ENCODE measurements around the gene SMG5. TPM values are rescaled to one million over a fixed set of nuclear protein-coding genes. Genes with fewer than 3 reads are reported as not detected.
"Not testable (repeated sequence)": the region's sequence is repeated elsewhere in the genome, so short reads cannot be mapped to it uniquely, and the experiment has no call there.

SMG5 gene, protein sequence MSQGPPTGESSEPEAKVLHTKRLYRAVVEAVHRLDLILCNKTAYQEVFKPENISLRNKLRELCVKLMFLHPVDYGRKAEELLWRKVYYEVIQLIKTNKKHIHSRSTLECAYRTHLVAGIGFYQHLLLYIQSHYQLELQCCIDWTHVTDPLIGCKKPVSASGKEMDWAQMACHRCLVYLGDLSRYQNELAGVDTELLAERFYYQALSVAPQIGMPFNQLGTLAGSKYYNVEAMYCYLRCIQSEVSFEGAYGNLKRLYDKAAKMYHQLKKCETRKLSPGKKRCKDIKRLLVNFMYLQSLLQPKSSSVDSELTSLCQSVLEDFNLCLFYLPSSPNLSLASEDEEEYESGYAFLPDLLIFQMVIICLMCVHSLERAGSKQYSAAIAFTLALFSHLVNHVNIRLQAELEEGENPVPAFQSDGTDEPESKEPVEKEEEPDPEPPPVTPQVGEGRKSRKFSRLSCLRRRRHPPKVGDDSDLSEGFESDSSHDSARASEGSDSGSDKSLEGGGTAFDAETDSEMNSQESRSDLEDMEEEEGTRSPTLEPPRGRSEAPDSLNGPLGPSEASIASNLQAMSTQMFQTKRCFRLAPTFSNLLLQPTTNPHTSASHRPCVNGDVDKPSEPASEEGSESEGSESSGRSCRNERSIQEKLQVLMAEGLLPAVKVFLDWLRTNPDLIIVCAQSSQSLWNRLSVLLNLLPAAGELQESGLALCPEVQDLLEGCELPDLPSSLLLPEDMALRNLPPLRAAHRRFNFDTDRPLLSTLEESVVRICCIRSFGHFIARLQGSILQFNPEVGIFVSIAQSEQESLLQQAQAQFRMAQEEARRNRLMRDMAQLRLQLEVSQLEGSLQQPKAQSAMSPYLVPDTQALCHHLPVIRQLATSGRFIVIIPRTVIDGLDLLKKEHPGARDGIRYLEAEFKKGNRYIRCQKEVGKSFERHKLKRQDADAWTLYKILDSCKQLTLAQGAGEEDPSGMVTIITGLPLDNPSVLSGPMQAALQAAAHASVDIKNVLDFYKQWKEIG
- 91.6 TPM for total RNA-seq
- long read RNA-seq, full-length matches to known transcripts = 54 of 106 reads
- long read RNA-seq, partial matches to known transcripts = 35 of 106 reads
- long read RNA-seq, other reads (novel, unspliced or antisense) = 17 of 106 reads

DNA sequence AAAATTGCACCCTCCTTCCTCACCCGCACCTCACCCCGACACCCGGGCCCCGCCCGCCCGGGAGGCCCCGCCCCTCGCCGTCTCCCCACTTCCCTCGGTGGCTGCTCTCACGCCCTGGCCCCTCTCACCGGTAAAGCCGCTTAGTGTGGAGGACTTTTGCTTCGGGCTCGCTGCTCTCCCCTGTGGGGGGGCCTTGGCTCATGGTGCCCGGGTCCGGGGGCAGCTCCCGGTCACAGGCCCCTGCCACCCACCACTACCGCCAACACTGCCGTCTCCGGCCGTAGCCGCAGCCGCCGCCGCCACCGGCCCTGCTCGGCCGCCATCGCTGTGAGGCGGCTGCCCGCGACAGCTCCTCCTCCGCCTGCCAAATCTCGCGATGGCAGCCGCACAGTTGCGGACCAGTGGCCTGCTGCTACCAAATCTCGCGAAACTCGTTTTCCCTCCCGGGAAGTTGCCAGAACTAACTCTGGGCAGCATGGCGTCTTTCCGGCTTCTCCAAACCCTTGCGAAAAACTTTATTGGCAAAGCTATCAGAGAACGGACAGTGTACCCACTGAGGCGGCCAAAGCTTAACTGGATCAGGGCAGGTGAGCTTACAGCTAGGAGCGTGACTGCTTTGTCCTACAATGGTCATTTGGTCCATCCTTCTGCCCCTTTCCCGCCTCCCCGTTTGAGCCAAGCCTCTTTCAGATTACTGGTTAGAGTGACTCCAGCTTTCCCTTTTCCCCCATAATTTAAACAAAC lies at the start of gene SMG5:
Gene SMG5, minus strand, starts transcription at position 347 of the 744 bp plus-strand sequence. Its CDS starts 145 bp downstream, at position 202.
- ATAC-seq (peak; percentile 94), DNase-seq (ENCODE audit: missing footprints) (peak; percentile 98)
- intact Hi-C loops (cut with DNase I) = loop anchor here (5.0 kb wide), 1 partner anchor 55 kb away; the partner anchor contains the start of genes CCT3 and TSACC

DNA sequence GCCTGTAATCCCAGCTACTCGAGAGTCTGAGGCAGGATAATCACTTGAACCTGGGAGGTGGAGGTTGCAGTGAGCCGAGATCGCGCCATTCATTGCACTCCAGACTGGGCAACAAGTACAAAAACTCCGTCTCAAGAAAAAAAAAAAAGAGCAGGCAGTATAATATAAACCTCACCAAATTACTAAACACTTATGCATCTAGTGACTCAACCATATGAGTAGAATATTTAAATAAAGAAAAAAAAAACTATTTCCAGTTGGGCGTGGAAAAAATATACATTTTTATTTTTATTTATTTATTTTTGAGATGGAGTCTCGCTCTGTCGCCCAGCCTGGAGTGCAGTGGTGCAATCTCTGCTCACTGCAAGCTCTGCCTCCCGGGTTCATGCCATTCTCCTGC lies 40.6 kb upstream of the SMG5 start:
- not testable (repeated sequence) for ATAC-seq; DNase-seq (ENCODE audit: missing footprints)
- intact Hi-C loops (cut with DNase I) = loop anchor here (10.0 kb wide), 1 partner anchor 188 kb away; no protein-coding TSS in a partner anchor

DNA sequence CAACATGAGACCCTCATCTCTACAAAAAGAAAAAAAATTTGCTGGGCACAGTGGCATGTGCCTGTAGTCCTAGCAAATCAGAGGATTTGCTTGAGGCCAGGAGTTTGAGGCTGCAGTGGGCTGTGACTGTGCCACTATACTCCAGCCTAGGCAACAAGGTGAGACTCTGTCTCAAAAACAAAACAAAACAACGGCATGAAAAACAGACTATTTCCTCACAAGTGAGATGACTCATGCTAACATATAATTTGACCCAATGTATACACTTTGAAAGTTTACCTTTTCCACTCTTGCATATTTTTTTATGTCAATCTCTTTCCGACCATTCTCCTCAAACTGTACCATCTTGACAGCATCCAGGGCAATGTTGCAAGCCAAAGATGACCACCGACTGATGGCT lies 37.9 kb upstream of the SMG5 start:
- no peak for DNase-seq (ENCODE audit: missing footprints)
- no peak for ATAC-seq
- intact Hi-C loops (cut with DNase I) = loop anchor here (10.0 kb wide), 1 partner anchor 186 kb away; no protein-coding TSS in a partner anchor

DNA sequence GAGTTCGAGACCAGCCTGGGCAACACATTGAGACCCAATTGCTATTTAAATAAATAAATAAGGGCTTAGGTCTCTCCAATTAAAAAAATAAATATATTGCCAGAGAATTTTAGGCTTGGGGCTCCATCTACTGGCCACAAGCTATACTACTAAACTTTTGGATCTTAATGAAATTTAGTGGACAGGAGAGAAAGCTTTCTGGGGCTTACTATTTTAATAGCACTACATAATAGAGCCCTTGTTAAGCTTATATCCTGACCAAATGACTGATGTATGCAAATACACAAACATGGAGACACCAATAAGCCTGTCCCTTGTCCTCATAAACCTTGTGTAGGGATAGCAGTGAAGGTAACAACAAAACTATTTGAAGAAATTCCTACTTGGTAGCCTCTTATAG lies 37.0 kb upstream of the SMG5 start:
- DNase-seq (ENCODE audit: missing footprints) (no peak), ATAC-seq (no peak)
- intact Hi-C loops (cut with DNase I) = loop anchor here (10.0 kb wide), 1 partner anchor 185 kb away; no protein-coding TSS in a partner anchor

DNA sequence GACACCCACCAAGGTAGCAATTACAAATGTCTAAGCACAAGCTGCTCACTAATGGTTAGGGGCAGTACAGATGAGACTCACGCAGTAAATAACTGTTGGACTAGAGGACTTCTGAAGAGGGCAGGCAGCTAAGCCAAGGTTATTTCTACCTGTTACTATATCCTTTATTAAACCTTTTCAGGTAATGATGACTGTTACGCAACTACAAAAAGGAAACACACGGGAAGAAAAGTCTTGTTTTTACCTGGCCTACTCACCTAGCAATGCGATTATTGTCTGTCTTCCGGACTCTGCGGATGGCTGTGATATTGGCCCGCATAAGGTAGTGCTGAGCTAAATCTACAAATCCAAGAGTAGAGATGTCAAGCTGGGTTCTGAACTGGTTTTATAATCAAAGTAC lies 34.3 kb upstream of the SMG5 start:
- intact Hi-C loops (cut with DNase I) = no loop called here
- DNase-seq (ENCODE audit: missing footprints) = no peak
- no peak for ATAC-seq

DNA sequence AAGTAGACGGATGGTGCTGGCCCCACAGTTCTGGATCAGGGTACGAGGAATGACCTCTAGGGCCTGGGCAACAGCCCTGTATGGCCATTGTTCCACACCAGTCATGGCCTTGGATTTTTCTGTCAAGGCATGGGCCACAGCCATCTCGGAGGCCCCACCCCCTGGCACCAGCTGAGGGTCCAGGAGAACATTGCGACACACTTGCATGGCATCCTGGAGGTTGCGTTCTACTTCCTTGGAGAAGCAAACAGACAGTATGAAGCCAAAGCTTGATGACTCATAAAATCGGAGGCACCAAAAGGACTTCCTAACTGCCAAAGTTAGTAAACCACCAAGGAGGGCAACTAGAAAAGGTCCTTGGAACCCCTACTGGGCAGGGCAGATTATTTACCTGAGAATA lies 28.3 kb upstream of the SMG5 start:
- ATAC-seq = no peak

DNA sequence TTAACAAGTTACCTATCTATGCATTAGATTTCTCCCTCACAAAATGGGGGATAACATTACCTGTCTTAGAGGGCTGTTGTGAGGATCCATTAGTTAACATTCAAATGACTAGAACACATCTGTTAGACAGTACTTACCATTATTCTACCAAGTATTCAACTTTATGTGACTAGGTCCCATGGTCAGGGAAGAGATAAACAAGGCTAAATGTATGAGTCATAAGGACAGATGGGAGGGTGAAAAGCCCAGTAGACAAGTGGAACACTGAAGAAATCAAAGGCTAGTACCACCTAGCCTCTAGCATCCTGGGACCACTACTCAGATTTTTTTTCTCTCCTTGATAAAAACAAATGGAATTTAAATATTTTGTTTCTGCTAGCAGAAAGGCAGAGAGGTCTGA lies 25.5 kb upstream of the SMG5 start:
- DNase-seq (ENCODE audit: missing footprints) (no peak), ATAC-seq (no peak)
- intact Hi-C loops (cut with DNase I) = no loop called here

More for the DNA sequence above, 28.3 kb upstream of the SMG5 start:
- no peak for DNase-seq (ENCODE audit: missing footprints)
- intact Hi-C loops (cut with DNase I) = no loop called here

DNA sequence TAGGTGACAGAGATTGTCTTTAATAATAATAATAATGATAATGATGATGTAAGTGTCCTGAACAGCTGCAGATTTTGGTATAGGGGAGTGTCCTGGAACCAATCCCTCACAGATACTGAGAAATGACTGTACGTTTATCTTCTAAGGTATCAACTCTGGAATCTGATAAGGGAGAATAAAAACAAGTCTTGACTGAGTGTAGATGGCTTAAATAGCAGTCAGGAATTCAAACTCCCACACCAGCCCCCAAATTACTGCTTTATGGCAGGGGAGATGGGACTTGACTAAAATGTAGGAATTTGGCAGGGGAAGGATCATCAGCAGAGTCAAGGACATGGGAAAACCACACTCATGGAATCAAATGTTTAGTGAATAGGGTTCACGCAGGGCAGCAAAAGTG lies 22.6 kb upstream of the SMG5 start:
- intact Hi-C loops (cut with DNase I) = no loop called here
- DNase-seq (ENCODE audit: missing footprints) = no peak
- ATAC-seq = no peak

DNA sequence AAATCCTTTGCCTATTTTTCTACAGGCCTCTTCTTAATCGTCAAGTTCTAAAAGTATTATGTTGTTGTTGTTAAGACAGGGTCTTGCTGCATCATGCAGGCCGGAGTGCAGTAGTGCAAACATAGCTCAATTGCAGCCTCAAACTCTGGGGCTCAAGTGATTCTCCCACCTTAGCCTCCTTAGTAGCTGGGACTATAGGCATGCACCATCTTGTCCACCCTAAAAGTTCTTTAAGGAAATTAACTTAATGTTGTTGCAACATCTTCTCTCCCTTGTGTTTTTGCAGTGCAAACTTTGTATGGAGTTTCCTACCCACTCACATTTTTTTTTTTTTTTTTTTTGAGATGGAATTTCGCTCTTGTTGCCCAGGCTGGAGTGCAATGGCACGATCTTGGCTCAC lies 20.6 kb upstream of the SMG5 start:
- ATAC-seq (no peak), DNase-seq (ENCODE audit: missing footprints) (no peak)
- intact Hi-C loops (cut with DNase I) = no loop called here

DNA sequence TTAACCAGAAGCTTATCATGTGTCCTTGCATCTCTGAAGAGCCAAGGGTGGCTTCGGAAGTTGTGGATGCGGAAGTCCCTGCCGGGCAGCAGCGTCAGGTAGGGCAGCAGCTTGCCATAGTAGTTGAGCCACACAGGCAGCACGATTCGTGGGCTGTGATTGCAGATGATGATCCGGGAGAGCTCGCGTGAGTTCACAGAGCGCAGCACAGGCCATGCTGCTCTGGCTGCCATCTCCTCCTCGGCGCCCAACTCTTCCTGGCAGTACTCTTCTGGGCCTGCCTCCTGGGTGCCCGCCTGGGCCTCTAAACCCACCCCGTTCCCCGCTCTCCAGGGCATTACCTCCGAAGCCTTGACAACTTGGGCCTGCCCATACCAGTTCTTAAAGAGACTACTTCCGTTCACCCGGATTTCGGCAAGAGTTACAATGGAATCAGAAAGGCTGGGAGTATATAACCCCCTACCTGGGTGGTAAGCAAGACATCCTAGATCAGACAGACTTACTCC lies 16.3 kb upstream of the SMG5 start, which contains the start of gene VHLL:
Gene VHLL, minus strand, starts transcription at position 456 of the 506 bp plus-strand sequence. Its CDS starts 118 bp downstream, at position 338.
- intact Hi-C loops (cut with DNase I) = no loop called here
- no peak for DNase-seq (ENCODE audit: missing footprints)
- no peak for ATAC-seq

DNA sequence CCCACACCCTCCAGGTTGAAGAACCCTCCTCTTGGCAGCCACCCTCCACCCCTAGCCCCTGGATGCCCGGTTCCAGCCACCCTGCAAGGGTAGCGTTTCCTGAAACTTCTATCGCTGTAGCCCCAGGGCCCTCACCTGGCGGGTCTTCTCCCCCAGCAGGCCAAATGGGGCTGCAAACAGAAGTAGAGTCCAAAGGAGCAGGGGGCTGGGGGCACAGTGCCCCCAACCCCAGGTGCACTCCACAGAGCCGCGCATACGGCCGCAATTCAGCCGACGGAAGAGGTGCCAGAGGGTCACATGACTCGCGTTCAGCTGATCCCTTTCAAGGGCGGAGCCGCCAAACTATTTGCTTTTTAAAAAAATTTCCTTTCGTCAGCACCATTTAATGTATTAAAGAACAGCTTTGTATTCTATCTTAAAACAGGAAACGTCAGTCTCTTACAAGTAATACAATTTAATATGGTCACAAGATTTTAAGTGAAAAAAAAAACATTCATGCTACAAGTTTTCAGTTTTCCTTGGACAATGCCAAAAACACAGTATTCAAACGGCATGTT lies 12.8 kb upstream of the SMG5 start, which contains the start of gene GLMP:
Gene GLMP, minus strand, starts transcription at position 289 of the 557 bp plus-strand sequence. Its CDS starts 34 bp downstream, at position 255.
- intact Hi-C loops (cut with DNase I) = no loop called here
- peak; percentile 80 for DNase-seq (ENCODE audit: missing footprints)
- ATAC-seq = peak; percentile 49

DNA sequence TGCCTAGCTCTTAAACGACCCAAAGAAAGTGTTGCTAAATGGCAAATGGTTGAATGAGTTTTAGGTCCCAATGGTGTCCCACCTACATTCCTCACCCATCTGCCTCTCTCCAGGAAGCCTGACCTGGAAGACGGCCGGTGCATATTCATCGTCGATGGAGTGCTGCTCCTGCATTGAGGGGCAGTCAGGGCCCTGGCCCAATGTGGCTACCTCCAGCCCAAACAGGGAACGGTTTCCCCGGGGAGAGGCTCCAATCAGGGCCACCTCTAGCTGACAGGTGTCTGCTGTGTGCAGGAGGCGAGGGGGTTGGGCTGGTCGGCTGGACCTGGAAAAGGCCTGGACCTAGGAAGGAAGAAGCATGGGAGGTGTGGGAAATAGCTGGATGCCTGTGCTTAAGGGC lies 11.3 kb upstream of the SMG5 start:
- intact Hi-C loops (cut with DNase I) = no loop called here
- ATAC-seq (no peak), DNase-seq (ENCODE audit: missing footprints) (no peak)

DNA sequence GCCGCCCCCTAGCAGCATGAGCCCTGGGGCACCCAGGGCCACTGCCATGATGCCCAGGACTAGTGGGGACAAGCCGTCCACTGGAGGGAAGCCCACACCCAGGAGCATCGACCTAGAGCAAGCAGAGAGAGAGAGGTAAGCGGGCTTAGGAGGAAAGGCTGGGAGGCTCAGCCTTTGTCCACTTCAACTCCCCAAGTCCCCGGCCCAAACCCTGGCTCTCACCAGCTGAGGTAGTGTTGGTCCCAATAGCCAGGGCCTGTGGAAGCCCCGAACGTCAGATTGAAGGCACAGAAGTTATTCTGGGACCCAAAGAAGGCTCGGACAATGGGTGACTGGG lies 10.4 kb upstream of the SMG5 start:
- DNase-seq (ENCODE audit: missing footprints) (no peak), ATAC-seq (no peak)
- intact Hi-C loops (cut with DNase I) = no loop called here

DNA sequence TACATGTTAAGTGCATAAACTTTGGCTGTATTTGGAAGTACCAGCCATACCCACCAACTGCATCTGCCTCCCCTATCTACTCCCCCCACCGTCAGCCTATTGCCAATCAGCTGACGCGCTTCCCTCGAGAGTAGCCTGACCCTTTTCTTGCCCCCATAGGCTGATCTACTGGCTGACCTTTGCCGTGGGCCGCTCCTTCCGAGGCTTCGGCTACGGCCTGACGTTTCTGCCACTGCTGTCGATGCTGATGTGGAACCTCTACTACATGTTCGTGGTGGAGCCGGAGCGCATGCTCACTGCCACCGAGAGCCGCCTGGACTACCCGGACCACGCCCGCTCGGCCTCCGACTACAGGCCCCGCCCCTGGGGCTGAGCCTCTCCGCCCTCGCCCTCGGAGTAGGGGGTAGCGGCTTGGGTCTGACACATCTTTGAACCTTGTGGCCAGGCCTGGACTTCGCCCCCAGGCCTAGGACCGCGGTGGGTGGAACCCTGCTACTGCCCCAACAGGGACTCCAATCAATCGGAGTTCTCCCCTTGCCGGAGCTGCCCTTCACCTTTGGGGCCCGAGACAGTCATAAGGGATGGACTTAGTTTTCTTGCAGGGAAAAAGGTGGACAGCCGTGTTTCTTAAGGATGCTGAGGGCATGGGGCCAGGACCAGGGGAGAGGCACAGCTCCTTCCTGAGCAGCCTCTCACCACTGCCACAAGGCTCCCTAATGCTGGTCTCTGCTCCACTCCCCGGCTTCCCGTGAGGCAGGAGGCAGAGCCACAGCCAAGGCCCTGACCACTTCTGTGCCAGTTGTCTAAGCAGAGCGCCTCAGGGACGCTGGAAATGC lies 8.8 kb upstream of the SMG5 start:
- peak; percentile 96 for DNase-seq (ENCODE audit: missing footprints)
- intact Hi-C loops (cut with DNase I) = no loop called here

DNA sequence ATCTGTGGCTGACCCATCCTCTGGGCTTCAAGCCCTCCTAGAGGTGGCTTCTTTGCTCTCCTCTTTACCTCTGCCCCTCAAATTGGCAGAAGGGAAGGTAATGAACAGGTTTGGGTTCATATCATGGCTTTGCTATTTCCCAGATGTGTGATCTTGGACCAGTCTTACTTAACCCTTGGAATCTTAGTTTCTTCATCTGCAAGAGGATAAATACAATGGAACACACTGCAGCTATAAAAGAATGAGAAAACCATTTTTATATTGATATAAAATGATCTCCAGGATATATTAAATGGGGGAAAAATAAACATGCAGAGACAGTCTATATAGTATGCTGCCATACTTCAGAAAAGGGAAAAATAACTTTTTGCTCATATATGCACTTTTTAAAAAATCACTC lies 7.2 kb upstream of the SMG5 start:
- intact Hi-C loops (cut with DNase I) = no loop called here
- ATAC-seq = no peak
- no peak for DNase-seq (ENCODE audit: missing footprints)

More for the DNA sequence above, 8.8 kb upstream of the SMG5 start:
- ATAC-seq = peak; percentile 96

DNA sequence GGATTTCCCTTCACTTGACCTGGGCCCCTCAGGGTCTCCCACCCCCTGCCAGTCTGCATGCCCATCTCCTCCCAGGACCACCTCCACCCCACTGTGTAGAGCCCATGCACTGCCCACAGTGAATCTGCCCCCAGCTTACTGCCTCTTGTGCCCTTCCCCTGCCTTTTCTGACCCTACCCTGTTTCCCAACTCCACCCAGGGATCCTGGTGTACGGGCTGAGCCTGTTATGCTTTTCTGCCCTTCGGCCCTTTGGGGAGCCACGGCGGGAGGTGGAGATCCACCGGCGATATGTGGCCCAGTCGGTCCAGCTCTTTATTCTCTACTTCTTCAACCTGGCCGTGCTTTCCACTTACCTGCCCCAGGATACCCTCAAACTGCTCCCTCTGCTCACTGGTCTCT lies 3.4 kb upstream of the SMG5 start:
- DNase-seq (ENCODE audit: missing footprints) (no peak), ATAC-seq (no peak)
- intact Hi-C loops (cut with DNase I) = no loop called here

DNA sequence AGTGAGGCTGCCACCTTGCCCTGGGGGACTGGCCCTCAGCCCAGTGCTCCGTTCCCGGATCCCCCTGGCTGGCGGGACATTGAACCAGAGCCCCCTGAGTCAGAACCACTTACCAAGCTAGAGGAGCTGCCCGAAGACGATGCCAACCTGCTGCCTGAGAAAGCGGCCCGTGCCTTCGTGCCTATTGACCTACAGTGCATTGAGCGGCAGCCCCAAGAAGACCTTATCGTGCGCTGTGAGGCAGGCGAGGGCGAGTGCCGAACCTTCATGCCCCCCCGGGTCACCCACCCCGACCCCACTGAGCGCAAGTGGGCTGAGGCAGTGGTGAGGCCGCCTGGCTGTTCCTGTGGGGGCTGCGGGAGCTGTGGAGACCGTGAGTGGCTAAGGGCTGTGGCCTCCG lies 2.8 kb upstream of the SMG5 start:
- DNase-seq (ENCODE audit: missing footprints) (no peak), ATAC-seq (no peak)
- intact Hi-C loops (cut with DNase I) = no loop called here

All from Right ventricle myocardium inferior (tissue), 1 donor.